Sigmoid colon (tissue), 4 donors: ENCODE data around the gene LOXL3.

Source experiments
- CTCF ChIP-seq, 4 experiments: fragments of 450-650 bp in 3 of 4; fragments of 200-600 bp in 1 of 4; IDR thresholded peaks; one replicate each; pipeline ENCODE4 v1.5.1; 2016 to 2019; ENCODE audit warnings: antibody characterized with exemption in 4 of 4, mild to moderate bottlenecking in 3 of 4, moderate library complexity in 2 of 4
- EP300 ChIP-seq, 4 donors: sonication (generic); formaldehyde crosslinking; IDR thresholded peaks; one replicate each; pipeline ENCODE4 v1.6.1; 2017; ENCODE audit warnings: antibody characterized with exemption in 4 of 4
- POLR2A ChIP-seq, 2 donors: fragments of 450-650 bp; IDR thresholded peaks; one replicate each; pipeline ENCODE4 v1.6.1; 2016; ENCODE audit warnings: antibody characterized with exemption in 2 of 2, mild to moderate bottlenecking in 2 of 2, moderate library complexity in 2 of 2
- POLR2AphosphoS5 ChIP-seq, 4 donors: sonication (generic); formaldehyde crosslinking; IDR thresholded peaks; one replicate each; pipeline ENCODE4 v1.6.1; 2017; ENCODE audit warnings: antibody characterized with exemption in 4 of 4

DNA sequence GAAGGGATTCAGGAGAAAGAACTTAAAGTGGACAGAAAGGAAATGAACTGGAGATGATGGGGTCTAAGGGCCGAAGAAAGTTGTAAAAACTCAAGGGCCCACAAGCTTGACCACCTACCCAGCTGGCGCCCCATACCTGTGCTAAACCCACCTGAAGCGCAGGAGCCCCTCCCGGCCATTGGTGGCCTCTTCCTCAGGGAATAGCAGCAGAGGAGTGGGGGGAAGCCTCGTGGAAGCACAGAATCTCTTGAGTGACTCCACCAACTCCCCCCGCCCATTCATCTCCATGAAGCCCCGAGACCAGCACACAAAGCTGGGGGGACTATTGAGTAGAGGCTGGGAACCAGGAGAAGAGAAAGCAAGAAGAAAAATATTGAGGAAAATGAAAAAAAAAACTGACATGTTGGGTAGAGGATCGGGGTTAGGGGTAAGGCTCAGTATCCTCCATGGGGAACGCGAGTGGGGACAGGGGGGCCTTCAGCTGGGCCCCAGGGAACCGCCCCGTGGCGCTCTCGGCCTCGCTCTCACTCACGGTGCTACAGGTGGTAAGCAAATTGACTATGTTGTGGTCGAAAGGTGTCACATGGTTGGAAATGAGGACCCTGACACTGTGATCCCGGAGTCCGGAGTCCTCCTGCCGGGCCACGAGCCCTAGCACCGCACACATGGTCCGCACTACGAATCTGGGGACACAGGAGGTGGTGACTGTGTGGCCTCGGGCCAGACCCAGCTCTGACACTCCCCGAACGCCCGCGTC is 25.0 kb downstream of the LOXL3 start:
- TF ChIP-seq CTCF (IDR thresholded peaks at IDR 0.05) (no peak), POLR2A (IDR thresholded peaks at IDR 0.05) (no peak), POLR2AphosphoS5 (IDR thresholded peaks at IDR 0.05) (no peak), EP300 (IDR thresholded peaks at IDR 0.05) (no peak)
